Measurements from ENCODE around the gene KSR1.

DNA sequence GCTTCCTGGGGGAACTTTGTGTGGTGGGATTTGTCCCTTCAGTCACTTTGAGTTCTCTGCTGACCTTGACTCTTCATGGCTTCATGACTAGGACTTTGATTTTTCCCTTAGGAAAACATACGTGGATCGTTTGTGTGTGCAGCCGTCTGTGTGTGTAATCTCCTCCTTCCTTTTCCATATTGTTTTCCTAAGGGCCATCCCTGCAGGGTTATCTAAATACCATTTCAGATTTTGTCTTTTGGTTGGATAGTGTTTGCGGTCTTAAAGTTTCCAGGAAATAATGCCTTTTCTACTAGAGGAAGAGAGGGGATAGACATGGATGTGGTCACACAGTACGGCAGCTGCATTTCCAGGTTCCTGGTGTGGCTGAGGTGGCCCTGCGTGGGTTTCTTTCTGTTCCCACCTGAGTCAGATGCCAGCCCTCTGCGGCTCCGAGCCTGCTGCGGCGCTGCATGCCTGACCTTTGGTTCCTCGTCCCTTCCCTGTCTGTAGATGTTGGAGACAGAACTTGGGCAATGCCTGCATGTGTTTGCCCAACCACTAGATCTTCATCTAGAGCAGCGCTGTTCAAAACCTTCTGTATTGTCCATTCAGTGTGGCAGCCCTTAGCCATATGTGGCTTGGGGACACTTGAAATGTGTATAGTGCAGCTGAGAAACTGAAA lies 102.7 kb downstream of the KSR1 start:
- TF ChIP-seq POLR2A (IDR thresholded peaks at IDR 0.05) = no peak
- TF ChIP-seq, protein P1, sequence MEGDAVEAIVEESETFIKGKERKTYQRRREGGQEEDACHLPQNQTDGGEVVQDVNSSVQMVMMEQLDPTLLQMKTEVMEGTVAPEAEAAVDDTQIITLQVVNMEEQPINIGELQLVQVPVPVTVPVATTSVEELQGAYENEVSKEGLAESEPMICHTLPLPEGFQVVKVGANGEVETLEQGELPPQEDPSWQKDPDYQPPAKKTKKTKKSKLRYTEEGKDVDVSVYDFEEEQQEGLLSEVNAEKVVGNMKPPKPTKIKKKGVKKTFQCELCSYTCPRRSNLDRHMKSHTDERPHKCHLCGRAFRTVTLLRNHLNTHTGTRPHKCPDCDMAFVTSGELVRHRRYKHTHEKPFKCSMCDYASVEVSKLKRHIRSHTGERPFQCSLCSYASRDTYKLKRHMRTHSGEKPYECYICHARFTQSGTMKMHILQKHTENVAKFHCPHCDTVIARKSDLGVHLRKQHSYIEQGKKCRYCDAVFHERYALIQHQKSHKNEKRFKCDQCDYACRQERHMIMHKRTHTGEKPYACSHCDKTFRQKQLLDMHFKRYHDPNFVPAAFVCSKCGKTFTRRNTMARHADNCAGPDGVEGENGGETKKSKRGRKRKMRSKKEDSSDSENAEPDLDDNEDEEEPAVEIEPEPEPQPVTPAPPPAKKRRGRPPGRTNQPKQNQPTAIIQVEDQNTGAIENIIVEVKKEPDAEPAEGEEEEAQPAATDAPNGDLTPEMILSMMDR (IDR thresholded peaks at IDR 0.05) = no peak

Data from uterus (tissue), 2 donors.